ENCODE data around the gene SRL.

The SRL gene

DNA sequence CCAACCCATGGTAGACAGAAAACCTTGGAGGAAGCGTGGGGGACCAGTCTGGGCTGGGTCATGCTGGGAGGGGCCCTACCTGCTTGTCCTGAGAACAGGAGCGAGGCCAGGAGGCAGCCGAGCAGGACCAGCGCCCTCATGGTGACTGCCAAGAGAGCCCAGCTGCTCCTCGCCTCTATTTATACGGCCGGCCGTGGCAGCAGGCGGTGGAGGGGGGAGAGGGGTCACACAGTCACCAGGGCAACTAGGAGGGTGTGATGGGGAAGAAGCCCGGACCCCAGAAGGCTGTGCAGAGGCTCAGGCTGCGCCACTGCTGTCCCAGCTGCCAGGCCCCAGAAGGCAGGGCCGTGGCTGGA lies at the start of gene SRL:
Gene SRL (minus strand): TSS at position 153 of the 356 bp plus-strand sequence. CDS start 13 bp downstream, at position 140.
- no peak for DNase-seq (ENCODE audit: low read depth in 1 of 2, low spot score in 1 of 2)

GRCh38 chr16:4290236-4290830 lies 48.5 kb upstream of the SRL start:
- DNase-seq (ENCODE audit: low read depth in 1 of 2, low spot score in 1 of 2): no peak

DNA sequence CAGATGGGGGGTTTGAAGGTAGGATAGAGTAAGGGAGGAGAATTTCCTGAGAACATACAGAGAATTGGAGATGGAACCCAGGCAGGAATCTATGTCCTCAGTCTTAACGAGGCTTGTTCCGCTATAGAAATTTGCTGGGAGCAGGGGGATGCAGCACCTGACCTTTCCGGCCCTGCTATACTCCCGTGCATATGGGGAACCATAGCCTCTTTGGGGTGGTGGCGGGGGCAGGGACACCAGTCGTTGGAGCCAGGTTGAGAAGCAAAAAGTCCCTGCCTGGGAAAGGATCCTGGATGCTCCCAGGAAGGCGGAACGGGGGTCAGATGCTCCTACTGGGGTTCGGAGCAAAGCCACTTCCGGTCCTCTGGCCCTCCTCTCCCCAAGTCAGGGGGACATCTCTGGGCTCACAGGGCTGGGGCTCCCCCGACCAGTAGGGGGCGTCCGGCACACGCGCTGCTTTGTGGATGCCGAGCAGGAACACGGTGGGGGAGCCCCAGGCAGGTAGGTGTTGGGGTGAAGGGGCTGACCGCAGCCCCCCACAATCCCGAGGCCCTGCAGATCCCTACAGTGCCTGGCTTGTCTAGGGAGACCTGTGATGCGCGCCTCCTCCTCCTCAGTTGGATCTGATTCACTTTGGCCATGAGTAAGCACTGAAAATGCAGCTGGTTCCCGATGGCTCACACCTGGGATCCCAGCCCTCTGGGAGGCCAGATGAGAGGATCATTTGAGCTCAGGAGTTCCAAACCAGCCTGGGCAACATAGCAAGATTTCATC lies 46.5 kb upstream of the SRL start:
- peak; percentile 64 to 74 for DNase-seq (ENCODE audit: low read depth in 1 of 2, low spot score in 1 of 2)

- DNase-seq (ENCODE audit: low read depth in 1 of 2, low spot score in 1 of 2): no peak
Observed at GRCh38 chr16:4285167-4285566, 43.3 kb upstream of the SRL start.

GRCh38 chr16:4283939-4284338 lies 42.1 kb upstream of the SRL start:
- DNase-seq (ENCODE audit: low read depth in 1 of 2, low spot score in 1 of 2): no peak

GRCh38 chr16:4283441-4283840 lies 41.6 kb upstream of the SRL start:
- DNase-seq (ENCODE audit: low read depth in 1 of 2, low spot score in 1 of 2): no peak

DNA sequence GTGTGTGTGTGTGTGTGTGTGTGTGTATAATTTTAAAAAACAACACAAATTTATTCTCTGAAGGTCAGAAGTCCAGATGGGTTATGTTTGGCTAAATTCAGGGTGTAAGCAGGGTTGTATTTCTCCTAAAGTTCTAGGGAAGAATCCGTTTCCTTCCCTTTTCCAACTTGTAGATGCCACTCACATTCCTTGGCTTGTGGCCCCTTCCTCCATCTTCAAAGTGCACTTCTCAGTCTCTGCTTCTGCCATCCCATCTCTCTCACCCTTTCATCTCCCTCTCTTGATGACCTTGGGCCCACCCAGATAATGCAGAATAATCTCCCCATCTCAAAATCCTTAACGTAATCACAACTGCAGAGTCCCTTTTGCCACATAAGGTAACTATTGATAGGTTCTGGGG lies 38.7 kb upstream of the SRL start:
- DNase-seq (ENCODE audit: low read depth in 1 of 2, low spot score in 1 of 2): no peak

DNA sequence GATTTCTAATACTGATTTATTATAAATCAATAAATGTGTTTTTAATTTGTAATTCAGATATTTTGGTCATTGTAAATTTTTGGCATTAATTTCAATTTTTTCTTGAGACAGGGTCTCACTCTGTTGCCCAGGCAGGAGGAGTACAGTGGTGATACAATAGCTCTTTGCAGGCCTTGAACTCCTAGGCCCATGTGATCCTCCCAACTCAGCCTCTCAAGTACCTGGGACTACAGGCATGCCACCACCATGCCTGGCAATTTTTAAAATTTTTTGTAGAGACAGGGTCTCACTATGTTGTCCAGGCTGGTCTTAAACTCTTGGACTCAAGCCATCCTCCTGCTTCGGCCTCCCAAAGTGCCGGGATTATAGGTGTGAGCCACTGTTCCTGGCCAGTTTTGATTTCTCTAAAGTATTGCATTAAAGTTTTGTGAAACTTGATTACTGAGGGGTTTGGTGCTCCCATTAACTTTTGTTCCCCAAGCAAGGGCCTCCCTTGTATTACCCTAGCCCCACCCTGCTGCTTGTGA lies 36.2 kb upstream of the SRL start:
- DNase-seq (ENCODE audit: low read depth in 1 of 2, low spot score in 1 of 2): no peak

DNA sequence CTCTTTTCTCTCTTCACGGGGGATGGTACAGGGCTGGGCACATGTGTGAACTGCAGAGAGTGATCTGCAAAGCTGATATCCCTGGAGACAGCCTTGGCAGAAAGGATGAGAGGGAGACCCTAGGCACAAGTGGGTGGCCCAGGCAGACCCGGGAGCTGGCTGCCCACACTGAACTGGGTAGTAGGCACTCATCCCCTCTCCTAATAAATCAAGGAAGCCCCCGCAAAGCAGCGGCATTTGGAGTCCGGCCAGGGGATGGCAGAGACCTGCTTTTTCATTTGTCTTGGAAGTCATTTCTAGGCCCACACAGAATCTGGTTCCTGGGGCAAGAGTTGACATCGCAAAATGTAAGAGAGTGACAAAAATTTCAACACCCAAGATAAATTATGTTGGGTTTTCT lies 34.0 kb upstream of the SRL start:
- DNase-seq (ENCODE audit: low read depth in 1 of 2, low spot score in 1 of 2): no peak

GRCh38 chr16:4273858-4274311 lies 32.0 kb upstream of the SRL start:
- peak in 1 of 2 donors; percentile 29 for DNase-seq (ENCODE audit: low read depth in 1 of 2, low spot score in 1 of 2)

DNA sequence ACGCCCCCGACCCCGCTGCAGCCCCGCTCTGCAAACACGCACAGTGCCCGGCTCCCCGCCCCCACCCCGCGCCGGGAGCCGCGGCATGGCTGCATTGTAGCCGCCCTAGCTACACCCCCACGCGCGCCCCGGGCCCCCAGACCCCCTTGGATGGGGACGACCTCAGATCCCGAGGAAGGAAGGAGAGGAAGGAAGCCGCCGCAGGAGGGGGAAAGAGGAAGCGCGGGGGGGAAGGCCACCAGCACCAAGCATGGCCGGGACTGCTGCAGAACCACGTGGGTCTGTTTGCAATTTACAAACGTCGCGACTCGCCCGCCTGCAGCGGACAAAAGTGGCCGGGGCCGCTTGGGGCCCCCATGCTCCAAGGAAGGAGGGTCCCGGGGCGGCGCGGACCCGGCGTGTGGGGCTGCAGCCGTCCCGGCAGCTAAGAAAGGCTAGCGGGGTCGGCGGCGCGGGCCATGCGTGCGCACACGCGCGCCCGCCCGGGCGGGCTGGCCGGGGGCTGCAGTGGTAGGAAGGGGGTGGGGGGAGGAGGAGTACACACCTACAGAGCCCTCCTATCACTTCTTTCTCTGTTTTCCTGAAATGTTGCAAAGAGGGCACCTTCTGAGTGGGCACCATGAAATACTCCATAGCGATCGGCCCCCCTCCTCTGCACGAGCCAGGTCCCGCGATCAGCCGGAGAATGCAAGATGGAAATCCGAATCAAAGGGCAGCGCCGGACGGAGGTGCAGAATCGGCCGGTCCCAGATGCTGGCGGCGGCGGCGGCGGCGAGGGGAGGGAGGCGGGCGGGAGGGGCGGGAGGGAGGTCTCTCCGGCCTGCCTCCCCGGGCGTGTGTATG lies 30.5 kb upstream of the SRL start:
- DNase-seq (ENCODE audit: low read depth in 1 of 2, low spot score in 1 of 2): no peak

- peak; percentile 80 to 89 for DNase-seq (ENCODE audit: low read depth in 1 of 2, low spot score in 1 of 2)
Observed at GRCh38 chr16:4271176-4272113, 29.6 kb upstream of the SRL start.

- DNase-seq (ENCODE audit: low read depth in 1 of 2, low spot score in 1 of 2): no peak
Observed at GRCh38 chr16:4270595-4270994, 28.7 kb upstream of the SRL start.

- no peak for DNase-seq (ENCODE audit: low read depth in 1 of 2, low spot score in 1 of 2)
Observed at GRCh38 chr16:4270091-4270490, 28.2 kb upstream of the SRL start.

GRCh38 chr16:4266372-4266771 lies 24.5 kb upstream of the SRL start:
- no peak for DNase-seq (ENCODE audit: low read depth in 1 of 2, low spot score in 1 of 2)

DNA sequence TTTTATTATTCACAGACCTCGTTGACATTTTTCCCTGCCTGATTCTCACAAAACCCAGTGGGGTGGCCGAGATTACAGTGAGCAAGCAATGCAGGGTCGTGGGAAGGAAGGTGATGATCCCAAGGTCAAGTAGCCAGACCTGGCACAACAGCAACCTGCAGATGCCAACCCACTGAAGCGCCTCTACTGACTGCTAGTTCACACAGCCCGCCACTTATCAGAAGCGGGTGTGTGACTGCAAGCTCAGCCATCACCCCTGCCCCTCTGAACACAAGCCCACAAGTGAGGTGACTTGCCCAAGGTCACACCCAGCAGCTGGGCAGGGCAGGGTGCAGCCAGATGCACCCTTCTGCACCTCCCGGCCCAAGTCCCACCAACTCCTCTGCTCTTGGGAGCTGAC lies 23.8 kb upstream of the SRL start:
- no peak for DNase-seq (ENCODE audit: low read depth in 1 of 2, low spot score in 1 of 2)

- no peak for DNase-seq (ENCODE audit: low read depth in 1 of 2, low spot score in 1 of 2)
Observed at GRCh38 chr16:4264546-4264945, 22.7 kb upstream of the SRL start.

GRCh38 chr16:4263504-4264436 lies 21.9 kb upstream of the SRL start:
- no peak for DNase-seq (ENCODE audit: low read depth in 1 of 2, low spot score in 1 of 2)

GRCh38 chr16:4262303-4262835 lies 20.5 kb upstream of the SRL start:
- DNase-seq (ENCODE audit: low read depth in 1 of 2, low spot score in 1 of 2): no peak

All from activated CD4-positive, alpha-beta T cell treated with anti-CD3 and anti-CD28 coated beads, Interleukin-2, amount 50 U/mL, for 24 hours (primary cell).